ENCODE results near the gene LZTS2.

DNA sequence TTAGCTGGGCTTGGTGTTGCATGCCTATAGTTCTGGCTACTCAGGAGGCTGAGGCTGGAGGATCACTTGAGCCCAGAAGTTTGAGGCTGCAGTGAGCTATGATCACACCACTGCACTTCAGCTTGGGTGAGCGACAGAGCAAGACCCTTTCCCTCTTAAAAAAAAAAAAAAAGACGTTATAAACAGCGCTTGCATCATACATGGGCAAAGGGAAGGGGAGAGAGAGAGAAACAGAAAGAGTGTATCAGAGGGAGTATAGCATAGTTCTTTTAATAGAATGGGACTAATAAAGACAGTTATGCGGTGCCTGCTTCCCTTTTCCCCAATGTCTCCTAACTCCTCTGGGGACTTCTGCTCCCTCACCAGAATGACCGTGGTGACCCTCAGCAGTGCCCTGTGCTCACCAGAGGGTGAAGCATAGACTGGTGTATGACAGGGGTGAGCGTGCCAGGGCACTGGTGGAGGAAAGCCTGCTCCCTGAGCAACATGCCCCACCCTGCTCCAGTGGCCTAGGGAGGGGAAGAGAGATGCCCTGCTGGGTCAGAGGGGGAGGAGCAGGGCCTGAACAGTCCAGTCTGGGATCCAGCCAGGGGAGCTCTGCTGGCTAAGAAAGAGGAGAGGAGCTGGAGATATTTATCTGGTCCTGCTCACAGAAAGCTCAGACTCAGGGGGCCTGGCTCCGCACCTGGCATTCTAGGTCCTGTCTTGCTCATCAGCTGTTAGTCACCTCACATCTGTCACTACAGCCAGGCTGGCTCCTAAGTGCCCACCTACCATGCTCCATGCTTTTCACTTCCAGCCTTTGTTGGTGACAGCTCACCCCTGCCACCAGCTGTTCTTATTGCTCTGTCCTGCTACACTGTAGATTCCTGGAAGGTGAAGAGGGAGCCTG is 29.1 kb downstream of the LZTS2 start:
- TF ChIP-seq, protein P1, sequence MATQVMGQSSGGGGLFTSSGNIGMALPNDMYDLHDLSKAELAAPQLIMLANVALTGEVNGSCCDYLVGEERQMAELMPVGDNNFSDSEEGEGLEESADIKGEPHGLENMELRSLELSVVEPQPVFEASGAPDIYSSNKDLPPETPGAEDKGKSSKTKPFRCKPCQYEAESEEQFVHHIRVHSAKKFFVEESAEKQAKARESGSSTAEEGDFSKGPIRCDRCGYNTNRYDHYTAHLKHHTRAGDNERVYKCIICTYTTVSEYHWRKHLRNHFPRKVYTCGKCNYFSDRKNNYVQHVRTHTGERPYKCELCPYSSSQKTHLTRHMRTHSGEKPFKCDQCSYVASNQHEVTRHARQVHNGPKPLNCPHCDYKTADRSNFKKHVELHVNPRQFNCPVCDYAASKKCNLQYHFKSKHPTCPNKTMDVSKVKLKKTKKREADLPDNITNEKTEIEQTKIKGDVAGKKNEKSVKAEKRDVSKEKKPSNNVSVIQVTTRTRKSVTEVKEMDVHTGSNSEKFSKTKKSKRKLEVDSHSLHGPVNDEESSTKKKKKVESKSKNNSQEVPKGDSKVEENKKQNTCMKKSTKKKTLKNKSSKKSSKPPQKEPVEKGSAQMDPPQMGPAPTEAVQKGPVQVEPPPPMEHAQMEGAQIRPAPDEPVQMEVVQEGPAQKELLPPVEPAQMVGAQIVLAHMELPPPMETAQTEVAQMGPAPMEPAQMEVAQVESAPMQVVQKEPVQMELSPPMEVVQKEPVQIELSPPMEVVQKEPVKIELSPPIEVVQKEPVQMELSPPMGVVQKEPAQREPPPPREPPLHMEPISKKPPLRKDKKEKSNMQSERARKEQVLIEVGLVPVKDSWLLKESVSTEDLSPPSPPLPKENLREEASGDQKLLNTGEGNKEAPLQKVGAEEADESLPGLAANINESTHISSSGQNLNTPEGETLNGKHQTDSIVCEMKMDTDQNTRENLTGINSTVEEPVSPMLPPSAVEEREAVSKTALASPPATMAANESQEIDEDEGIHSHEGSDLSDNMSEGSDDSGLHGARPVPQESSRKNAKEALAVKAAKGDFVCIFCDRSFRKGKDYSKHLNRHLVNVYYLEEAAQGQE (IDR thresholded peaks at IDR 0.05; ENCODE audit: unreplicated experiment): no peak
- TF ChIP-seq, protein P2, sequence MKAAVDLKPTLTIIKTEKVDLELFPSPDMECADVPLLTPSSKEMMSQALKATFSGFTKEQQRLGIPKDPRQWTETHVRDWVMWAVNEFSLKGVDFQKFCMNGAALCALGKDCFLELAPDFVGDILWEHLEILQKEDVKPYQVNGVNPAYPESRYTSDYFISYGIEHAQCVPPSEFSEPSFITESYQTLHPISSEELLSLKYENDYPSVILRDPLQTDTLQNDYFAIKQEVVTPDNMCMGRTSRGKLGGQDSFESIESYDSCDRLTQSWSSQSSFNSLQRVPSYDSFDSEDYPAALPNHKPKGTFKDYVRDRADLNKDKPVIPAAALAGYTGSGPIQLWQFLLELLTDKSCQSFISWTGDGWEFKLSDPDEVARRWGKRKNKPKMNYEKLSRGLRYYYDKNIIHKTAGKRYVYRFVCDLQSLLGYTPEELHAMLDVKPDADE (IDR thresholded peaks at IDR 0.05): no peak
- TF ChIP-seq, protein P3, sequence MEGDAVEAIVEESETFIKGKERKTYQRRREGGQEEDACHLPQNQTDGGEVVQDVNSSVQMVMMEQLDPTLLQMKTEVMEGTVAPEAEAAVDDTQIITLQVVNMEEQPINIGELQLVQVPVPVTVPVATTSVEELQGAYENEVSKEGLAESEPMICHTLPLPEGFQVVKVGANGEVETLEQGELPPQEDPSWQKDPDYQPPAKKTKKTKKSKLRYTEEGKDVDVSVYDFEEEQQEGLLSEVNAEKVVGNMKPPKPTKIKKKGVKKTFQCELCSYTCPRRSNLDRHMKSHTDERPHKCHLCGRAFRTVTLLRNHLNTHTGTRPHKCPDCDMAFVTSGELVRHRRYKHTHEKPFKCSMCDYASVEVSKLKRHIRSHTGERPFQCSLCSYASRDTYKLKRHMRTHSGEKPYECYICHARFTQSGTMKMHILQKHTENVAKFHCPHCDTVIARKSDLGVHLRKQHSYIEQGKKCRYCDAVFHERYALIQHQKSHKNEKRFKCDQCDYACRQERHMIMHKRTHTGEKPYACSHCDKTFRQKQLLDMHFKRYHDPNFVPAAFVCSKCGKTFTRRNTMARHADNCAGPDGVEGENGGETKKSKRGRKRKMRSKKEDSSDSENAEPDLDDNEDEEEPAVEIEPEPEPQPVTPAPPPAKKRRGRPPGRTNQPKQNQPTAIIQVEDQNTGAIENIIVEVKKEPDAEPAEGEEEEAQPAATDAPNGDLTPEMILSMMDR (conservative IDR thresholded peaks at IDR 0.05; ENCODE audit: low read depth in 2 of 2): no peak
- TF ChIP-seq POLR2AphosphoS5 (IDR thresholded peaks at IDR 0.05; ENCODE audit: low read depth) (no peak), ZNF331 (CRISPR knock-in tag; IDR thresholded peaks at IDR 0.05; ENCODE audit: low read depth) (no peak), EZH2 (IDR thresholded peaks at IDR 0.05; ENCODE audit: low read depth, unreplicated experiment) (no peak), JUNB (IDR thresholded peaks at IDR 0.05; ENCODE audit: unreplicated experiment) (no peak), CREB1 (CRISPR knock-in tag; IDR thresholded peaks at IDR 0.05; ENCODE audit: low read depth) (no peak), STAT1 (IDR thresholded peaks at IDR 0.05; ENCODE audit: unreplicated experiment) (no peak)
- TF ChIP-seq, protein P4, sequence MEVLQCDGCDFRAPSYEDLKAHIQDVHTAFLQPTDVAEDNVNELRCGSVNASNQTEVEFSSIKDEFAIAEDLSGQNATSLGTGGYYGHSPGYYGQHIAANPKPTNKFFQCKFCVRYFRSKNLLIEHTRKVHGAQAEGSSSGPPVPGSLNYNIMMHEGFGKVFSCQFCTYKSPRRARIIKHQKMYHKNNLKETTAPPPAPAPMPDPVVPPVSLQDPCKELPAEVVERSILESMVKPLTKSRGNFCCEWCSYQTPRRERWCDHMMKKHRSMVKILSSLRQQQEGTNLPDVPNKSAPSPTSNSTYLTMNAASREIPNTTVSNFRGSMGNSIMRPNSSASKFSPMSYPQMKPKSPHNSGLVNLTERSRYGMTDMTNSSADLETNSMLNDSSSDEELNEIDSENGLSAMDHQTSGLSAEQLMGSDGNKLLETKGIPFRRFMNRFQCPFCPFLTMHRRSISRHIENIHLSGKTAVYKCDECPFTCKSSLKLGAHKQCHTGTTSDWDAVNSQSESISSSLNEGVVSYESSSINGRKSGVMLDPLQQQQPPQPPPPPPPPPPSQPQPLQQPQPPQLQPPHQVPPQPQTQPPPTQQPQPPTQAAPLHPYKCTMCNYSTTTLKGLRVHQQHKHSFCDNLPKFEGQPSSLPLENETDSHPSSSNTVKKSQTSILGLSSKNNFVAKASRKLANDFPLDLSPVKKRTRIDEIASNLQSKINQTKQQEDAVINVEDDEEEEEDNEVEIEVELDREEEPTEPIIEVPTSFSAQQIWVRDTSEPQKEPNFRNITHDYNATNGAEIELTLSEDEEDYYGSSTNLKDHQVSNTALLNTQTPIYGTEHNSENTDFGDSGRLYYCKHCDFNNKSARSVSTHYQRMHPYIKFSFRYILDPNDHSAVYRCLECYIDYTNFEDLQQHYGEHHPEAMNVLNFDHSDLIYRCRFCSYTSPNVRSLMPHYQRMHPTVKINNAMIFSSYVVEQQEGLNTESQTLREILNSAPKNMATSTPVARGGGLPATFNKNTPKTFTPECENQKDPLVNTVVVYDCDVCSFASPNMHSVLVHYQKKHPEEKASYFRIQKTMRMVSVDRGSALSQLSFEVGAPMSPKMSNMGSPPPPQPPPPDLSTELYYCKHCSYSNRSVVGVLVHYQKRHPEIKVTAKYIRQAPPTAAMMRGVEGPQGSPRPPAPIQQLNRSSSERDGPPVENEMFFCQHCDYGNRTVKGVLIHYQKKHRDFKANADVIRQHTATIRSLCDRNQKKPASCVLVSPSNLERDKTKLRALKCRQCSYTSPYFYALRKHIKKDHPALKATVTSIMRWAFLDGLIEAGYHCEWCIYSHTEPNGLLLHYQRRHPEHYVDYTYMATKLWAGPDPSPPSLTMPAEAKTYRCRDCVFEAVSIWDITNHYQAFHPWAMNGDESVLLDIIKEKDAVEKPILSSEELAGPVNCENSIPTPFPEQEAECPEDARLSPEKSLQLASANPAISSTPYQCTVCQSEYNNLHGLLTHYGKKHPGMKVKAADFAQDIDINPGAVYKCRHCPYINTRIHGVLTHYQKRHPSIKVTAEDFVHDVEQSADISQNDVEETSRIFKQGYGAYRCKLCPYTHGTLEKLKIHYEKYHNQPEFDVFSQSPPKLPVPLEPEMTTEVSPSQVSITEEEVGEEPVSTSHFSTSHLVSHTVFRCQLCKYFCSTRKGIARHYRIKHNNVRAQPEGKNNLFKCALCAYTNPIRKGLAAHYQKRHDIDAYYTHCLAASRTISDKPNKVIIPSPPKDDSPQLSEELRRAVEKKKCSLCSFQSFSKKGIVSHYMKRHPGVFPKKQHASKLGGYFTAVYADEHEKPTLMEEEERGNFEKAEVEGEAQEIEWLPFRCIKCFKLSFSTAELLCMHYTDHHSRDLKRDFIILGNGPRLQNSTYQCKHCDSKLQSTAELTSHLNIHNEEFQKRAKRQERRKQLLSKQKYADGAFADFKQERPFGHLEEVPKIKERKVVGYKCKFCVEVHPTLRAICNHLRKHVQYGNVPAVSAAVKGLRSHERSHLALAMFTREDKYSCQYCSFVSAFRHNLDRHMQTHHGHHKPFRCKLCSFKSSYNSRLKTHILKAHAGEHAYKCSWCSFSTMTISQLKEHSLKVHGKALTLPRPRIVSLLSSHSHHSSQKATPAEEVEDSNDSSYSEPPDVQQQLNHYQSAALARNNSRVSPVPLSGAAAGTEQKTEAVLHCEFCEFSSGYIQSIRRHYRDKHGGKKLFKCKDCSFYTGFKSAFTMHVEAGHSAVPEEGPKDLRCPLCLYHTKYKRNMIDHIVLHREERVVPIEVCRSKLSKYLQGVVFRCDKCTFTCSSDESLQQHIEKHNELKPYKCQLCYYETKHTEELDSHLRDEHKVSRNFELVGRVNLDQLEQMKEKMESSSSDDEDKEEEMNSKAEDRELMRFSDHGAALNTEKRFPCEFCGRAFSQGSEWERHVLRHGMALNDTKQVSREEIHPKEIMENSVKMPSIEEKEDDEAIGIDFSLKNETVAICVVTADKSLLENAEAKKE (CRISPR knock-in tag; IDR thresholded peaks at IDR 0.05): no peak
